Measurements from ENCODE around the gene ZDHHC3. TPM values are rescaled to one million over a fixed set of nuclear protein-coding genes. Genes with fewer than 3 reads are reported as not detected.

ZDHHC3 gene
- total RNA-seq, 1 donor from 2014 or later: 63.4 TPM

DNA sequence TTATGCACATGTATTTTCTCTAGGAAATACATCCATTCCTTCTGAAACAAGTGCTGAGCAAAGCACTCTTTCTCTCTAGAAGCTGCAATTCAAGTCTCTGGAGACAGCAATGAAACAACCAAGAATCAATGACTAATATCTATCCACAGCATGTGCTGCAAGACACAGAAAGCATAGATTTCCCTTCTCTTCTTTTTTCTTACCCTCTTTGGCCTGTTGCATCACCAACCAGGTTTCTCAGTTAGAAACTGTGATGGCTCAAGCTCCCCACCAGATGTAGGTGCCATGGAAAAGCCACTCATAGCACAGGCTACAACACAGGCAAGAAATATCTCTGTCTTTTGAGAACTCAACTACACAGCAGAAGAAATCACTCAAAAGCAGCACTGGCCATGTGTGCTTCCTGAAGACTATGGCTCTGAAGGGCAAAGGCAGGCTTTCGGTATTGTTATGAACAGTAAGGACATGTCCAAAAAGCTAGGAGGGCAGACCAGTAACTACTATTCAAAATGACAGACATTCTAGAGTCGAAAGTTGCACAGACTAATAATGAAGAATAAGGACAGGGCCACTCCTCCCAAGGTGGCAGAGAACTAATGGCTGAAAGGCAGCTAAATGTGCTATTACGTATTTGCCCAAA lies 15.5 kb downstream of the ZDHHC3 start:
- H3K4me1 Mint-ChIP-seq (ENCODE audit: low read depth): peaks cover 3% of the 10 kb centered on the region
- no peaks in the 10 kb centered on the region for H3K9me3 Mint-ChIP-seq (ENCODE audit: low read depth)
- TF ChIP-seq, protein P1, sequence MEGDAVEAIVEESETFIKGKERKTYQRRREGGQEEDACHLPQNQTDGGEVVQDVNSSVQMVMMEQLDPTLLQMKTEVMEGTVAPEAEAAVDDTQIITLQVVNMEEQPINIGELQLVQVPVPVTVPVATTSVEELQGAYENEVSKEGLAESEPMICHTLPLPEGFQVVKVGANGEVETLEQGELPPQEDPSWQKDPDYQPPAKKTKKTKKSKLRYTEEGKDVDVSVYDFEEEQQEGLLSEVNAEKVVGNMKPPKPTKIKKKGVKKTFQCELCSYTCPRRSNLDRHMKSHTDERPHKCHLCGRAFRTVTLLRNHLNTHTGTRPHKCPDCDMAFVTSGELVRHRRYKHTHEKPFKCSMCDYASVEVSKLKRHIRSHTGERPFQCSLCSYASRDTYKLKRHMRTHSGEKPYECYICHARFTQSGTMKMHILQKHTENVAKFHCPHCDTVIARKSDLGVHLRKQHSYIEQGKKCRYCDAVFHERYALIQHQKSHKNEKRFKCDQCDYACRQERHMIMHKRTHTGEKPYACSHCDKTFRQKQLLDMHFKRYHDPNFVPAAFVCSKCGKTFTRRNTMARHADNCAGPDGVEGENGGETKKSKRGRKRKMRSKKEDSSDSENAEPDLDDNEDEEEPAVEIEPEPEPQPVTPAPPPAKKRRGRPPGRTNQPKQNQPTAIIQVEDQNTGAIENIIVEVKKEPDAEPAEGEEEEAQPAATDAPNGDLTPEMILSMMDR (IDR thresholded peaks at IDR 0.05): no peak
- peaks cover 2% of the 10 kb centered on the region for H3K36me3 Mint-ChIP-seq (ENCODE audit: low read depth)
- no peak for DNase-seq (ENCODE audit: low spot score)
- H3K27me3 Mint-ChIP-seq (ENCODE audit: low read depth): no peaks in the 10 kb centered on the region
- H3K4me3 Mint-ChIP-seq (ENCODE audit: unreplicated experiment): no peak overlapping the region
- H3K27ac Mint-ChIP-seq (ENCODE audit: unreplicated experiment): no peak overlapping the region

DNA sequence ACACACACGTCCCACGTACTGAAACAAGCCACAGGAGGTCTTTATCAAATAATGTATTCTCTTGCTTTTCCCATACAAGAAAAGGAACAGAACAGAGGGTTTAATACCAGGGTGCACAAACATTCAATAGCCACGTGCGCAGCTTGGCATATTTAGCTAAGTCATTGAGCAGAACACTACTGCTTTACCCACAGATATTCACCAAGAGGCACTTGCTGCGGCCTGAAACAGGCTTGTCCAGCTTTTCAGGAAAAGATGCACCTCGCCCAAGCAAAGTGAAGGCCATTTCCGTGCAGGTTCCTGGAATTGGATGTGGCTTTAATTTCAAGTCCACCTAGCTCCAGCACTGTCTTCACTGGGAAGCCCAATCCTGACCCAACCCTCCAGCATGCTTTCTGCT lies 17.6 kb downstream of the ZDHHC3 start:
- Mint-ChIP-seq H3K9me3 (ENCODE audit: low read depth) (no peaks in the 10 kb centered on the region), H3K36me3 (ENCODE audit: low read depth) (peaks cover 2% of the 10 kb centered on the region), H3K4me1 (ENCODE audit: low read depth) (no peaks in the 10 kb centered on the region), H3K27ac (ENCODE audit: unreplicated experiment) (no peak overlapping the region), H3K27me3 (ENCODE audit: low read depth) (no peaks in the 10 kb centered on the region), H3K4me3 (ENCODE audit: unreplicated experiment) (no peak overlapping the region)
- no peak for DNase-seq (ENCODE audit: low spot score)
- TF ChIP-seq, protein P1 (IDR thresholded peaks at IDR 0.05): no peak

DNA sequence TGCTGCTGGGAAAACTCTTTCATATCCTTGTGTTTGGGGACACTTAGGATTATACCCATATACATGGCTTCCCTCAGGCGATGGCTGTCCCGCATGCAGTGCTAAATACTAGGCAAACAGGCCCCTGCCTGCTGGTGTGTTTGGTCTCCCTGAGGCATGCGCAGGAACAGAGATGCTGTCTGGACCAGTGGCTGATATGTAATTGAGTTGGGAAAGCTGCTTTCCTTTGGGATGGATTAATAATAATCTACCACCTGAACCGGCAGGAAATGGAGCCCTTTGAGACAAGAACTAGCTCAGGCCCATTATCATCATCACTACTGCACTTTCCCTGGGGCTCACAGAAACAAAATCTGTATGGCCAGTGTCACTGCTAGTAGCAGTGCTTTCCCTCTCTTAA lies 18.0 kb downstream of the ZDHHC3 start:
- H3K4me1 Mint-ChIP-seq (ENCODE audit: low read depth): no peaks in the 10 kb centered on the region
- peaks cover 2% of the 10 kb centered on the region for H3K36me3 Mint-ChIP-seq (ENCODE audit: low read depth)
- no peak overlapping the region for H3K27ac Mint-ChIP-seq (ENCODE audit: unreplicated experiment)
- no peaks in the 10 kb centered on the region for H3K27me3 Mint-ChIP-seq (ENCODE audit: low read depth)
- no peak for DNase-seq (ENCODE audit: low spot score)
- H3K4me3 Mint-ChIP-seq (ENCODE audit: unreplicated experiment): no peak overlapping the region
- TF ChIP-seq, protein P1 (IDR thresholded peaks at IDR 0.05): no peak
- no peaks in the 10 kb centered on the region for H3K9me3 Mint-ChIP-seq (ENCODE audit: low read depth)

DNA sequence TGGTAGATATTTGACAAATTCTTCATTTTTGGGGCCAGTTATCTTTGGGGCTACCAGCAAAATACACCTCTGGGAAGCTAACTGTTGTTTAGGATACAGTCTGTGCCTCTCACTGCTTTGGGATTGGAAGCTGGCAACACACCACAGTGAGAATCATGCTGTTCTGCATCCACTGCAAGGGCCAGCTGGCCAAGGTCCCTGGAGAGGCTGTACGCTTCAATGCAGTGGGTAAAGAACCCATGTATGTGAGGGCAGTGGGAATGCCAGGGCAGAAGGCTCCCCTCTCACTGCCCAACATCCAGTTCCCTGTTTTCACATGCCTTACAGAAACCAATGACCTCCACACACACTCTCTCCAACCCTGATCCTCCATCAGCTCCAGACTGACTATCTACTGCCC lies 20.1 kb downstream of the ZDHHC3 start:
- no peaks in the 10 kb centered on the region for H3K27me3 Mint-ChIP-seq (ENCODE audit: low read depth)
- no peak overlapping the region for H3K27ac Mint-ChIP-seq (ENCODE audit: unreplicated experiment)
- TF ChIP-seq, protein P1 (IDR thresholded peaks at IDR 0.05): no peak
- no peaks in the 10 kb centered on the region for H3K9me3 Mint-ChIP-seq (ENCODE audit: low read depth)
- H3K36me3 Mint-ChIP-seq (ENCODE audit: low read depth): peaks cover 2% of the 10 kb centered on the region
- no peak overlapping the region for H3K4me3 Mint-ChIP-seq (ENCODE audit: unreplicated experiment)
- no peak for DNase-seq (ENCODE audit: low spot score)
- H3K4me1 Mint-ChIP-seq (ENCODE audit: low read depth): no peaks in the 10 kb centered on the region

DNA sequence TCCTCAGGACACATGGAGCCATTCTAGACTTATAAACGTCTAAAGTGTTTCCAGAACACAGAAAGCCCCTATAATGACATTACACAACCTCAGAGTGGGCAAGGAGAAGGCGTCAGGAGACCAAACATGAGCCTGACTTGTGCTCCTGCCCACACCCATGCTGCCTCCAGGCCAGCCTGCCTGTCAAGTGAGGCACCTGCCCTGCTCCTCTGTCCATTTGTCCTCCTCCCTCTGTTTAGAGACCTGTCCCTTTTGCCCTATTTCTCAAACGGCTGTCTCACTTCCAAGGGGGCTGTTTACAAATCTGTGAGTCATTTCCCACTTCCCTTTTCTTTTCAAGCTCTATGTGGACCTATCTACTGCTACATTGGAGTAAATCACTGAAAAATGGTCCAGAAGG lies 21.0 kb downstream of the ZDHHC3 start:
- TF ChIP-seq, protein P1 (IDR thresholded peaks at IDR 0.05): no peak
- H3K4me3 Mint-ChIP-seq (ENCODE audit: unreplicated experiment): no peak overlapping the region
- H3K9me3 Mint-ChIP-seq (ENCODE audit: low read depth): no peaks in the 10 kb centered on the region
- DNase-seq (ENCODE audit: low spot score): no peak
- peaks cover 2% of the 10 kb centered on the region for H3K4me1 Mint-ChIP-seq (ENCODE audit: low read depth)
- H3K36me3 Mint-ChIP-seq (ENCODE audit: low read depth): peaks cover 2% of the 10 kb centered on the region
- no peak overlapping the region for H3K27ac Mint-ChIP-seq (ENCODE audit: unreplicated experiment)
- H3K27me3 Mint-ChIP-seq (ENCODE audit: low read depth): no peaks in the 10 kb centered on the region

Data from chondrocyte (in vitro differentiated cells).